Skeletal muscle tissue (tissue), 4 donors: ENCODE data around the gene AUTS2. TPM values are rescaled to one million over a fixed set of nuclear protein-coding genes. Genes with fewer than 3 reads are reported as not detected.
A peak's percentile ranks its signal among the peaks of the same experiment; 100 is the strongest.

Experiments used
- H3K27ac ChIP-seq: one replicate; pipeline ENCODE4 v1.7.0; 2013; ENCODE audit warnings: mild to moderate bottlenecking, low read depth, low read length, inconsistent platforms
- H3K27me3 ChIP-seq, 3 donors: one replicate each; pipeline ENCODE4 v1.7.0; 2013; ENCODE audit warnings: low read length in 3 of 3; ENCODE audit not compliant: control insufficient read depth in 3 of 3, insufficient read depth in 3 of 3
- H3K36me3 ChIP-seq, 3 donors: one replicate each; pipeline ENCODE4 v1.7.0; 2013; ENCODE audit warnings: low read length in 3 of 3; ENCODE audit not compliant: control insufficient read depth in 3 of 3, insufficient read depth in 3 of 3
- H3K4me1 ChIP-seq, 3 donors: one replicate each; pipeline ENCODE4 v1.7.0; 2013; ENCODE audit warnings: low read length in 3 of 3, mild to moderate bottlenecking in 3 of 3; ENCODE audit not compliant: control insufficient read depth in 3 of 3, insufficient read depth in 3 of 3
- H3K4me3 ChIP-seq, 3 donors: one replicate each; pipeline ENCODE4 v1.7.0; 2013; ENCODE audit warnings: low read length in 3 of 3
- H3K9ac ChIP-seq, 3 donors: one replicate each; pipeline ENCODE4 v1.7.0; 2013; ENCODE audit warnings: low read length in 3 of 3, mild to moderate bottlenecking in 3 of 3, moderate library complexity in 2 of 3, low read depth in 1 of 3
- H3K9me3 ChIP-seq, 3 donors: one replicate each; pipeline ENCODE4 v1.7.0; 2013; ENCODE audit warnings: low read length in 3 of 3; ENCODE audit not compliant: control insufficient read depth in 3 of 3
- total RNA-seq: library from RNA; depleted of rRNA; stranded (reverse); fragments of >200 nt; gene quantifications from one replicate; pipeline ENCODE4 v1.2.3, GENCODE V29; 2014
- donor health status: Osteomylitis.

AUTS2 gene
- total RNA-seq, 1 donor from 2014 or later = 43.3 TPM

GRCh38 chr7:70717553-70718329 lies 1119.5 kb downstream of the AUTS2 start:
- Histone ChIP-seq H3K27me3 (no peaks in the 10 kb centered on the region), H3K9ac (no peak overlapping the region), H3K4me1 (peaks cover 0 to 18% (median 5%) of the 10 kb centered on the region in 3 donors), H3K9me3 (no peaks in the 10 kb centered on the region), H3K27ac (no peak overlapping the region), H3K4me3 (no peak overlapping the region), H3K36me3 (no peaks in the 10 kb centered on the region)

GRCh38 chr7:70719125-70719524 lies 1120.8 kb downstream of the AUTS2 start:
- Histone ChIP-seq H3K27me3 (no peaks in the 10 kb centered on the region), H3K9ac (no peak overlapping the region), H3K9me3 (no peaks in the 10 kb centered on the region), H3K4me3 (no peak overlapping the region), H3K4me1 (peaks cover 0 to 13% (median 0%) of the 10 kb centered on the region in 3 donors), H3K36me3 (no peaks in the 10 kb centered on the region), H3K27ac (no peak overlapping the region)

- Histone ChIP-seq H3K4me3 (no peak overlapping the region), H3K9ac (no peak overlapping the region), H3K4me1 (peaks cover 0 to 13% (median under 1%) of the 10 kb centered on the region in 3 donors), H3K27me3 (no peaks in the 10 kb centered on the region), H3K36me3 (no peaks in the 10 kb centered on the region), H3K9me3 (no peaks in the 10 kb centered on the region), H3K27ac (no peak overlapping the region)
Measured at GRCh38 chr7:70720191-70720873, 1122.1 kb downstream of the AUTS2 start.

DNA sequence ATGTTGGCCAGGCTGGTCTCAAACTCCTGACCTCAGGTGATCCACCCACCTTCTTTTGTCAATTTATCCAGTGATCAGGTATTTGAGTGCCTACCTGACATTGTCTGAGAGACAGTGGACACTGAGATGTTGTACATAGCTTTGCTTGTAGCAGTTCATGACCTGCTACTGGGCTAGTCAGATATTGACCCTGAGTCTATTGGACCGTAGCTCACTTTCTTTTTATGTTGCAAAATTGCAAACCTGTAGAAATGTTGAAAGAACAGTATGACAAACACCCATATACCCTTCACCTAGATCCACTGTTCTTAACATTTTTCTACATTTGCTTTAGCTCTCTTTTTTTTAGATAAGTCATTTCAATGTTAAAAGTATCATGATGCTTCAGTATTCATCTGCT lies 1123.2 kb downstream of the AUTS2 start:
- Histone ChIP-seq H3K4me3 (no peak overlapping the region), H3K36me3 (no peaks in the 10 kb centered on the region), H3K27ac (no peak overlapping the region), H3K27me3 (no peaks in the 10 kb centered on the region), H3K9ac (no peak overlapping the region), H3K4me1 (peaks cover 0 to 17% (median 4%) of the 10 kb centered on the region in 3 donors), H3K9me3 (no peaks in the 10 kb centered on the region)

DNA sequence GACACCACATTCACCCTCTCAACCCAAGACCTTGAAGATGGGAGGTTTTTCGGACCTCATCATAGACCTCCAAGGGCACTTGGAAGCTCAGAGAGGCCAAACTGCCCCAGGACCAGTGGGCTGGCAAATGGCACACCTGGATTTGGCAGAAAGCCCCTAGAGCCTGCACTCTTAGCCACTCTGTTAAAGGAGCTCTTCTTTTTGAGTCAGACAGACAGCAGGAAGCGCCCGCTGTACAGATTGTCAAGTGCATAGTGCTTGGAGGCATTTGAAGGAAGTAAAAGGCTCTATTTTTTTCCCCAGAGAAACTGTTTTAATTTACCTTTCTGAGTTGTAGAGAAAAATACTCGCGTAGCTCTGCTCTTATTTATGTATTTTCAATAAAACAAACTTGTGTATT lies 1125.1 kb downstream of the AUTS2 start:
- Histone ChIP-seq H3K9ac (no peak overlapping the region), H3K4me3 (no peak overlapping the region), H3K27me3 (no peaks in the 10 kb centered on the region), H3K36me3 (no peaks in the 10 kb centered on the region), H3K4me1 (peaks cover 0 to 7% (median 4%) of the 10 kb centered on the region in 3 donors), H3K27ac (no peak overlapping the region), H3K9me3 (no peaks in the 10 kb centered on the region)

GRCh38 chr7:70725448-70725847 lies 1127.2 kb downstream of the AUTS2 start:
- Histone ChIP-seq H3K4me1 (peaks cover 0 to 4% (median 4%) of the 10 kb centered on the region in 3 donors), H3K4me3 (no peak overlapping the region), H3K27ac (no peak overlapping the region), H3K27me3 (no peaks in the 10 kb centered on the region), H3K36me3 (no peaks in the 10 kb centered on the region), H3K9me3 (no peaks in the 10 kb centered on the region), H3K9ac (no peak overlapping the region)

DNA sequence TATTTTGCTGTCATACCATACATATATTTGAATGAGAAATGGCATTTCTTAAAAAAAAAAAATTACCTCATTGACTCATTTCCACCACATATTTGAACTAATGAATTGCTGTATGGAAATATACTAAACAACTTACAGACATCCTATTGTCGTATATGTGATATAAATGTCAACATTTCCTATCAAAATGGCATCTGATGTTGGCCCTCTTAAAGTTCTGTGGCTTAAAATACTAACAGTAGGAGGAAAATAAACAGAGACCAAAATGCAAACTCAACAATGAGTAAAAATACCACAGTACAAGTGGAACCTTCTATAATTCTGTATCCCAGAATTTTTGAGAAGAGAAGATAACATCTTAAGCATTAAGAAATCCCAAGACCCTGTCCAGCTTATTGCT lies 1128.0 kb downstream of the AUTS2 start:
- Histone ChIP-seq H3K4me3 (no peak overlapping the region), H3K36me3 (no peaks in the 10 kb centered on the region), H3K27me3 (no peaks in the 10 kb centered on the region), H3K9me3 (no peaks in the 10 kb centered on the region), H3K4me1 (peaks cover 0 to 4% (median 4%) of the 10 kb centered on the region in 3 donors), H3K9ac (no peak overlapping the region), H3K27ac (no peak overlapping the region)

DNA sequence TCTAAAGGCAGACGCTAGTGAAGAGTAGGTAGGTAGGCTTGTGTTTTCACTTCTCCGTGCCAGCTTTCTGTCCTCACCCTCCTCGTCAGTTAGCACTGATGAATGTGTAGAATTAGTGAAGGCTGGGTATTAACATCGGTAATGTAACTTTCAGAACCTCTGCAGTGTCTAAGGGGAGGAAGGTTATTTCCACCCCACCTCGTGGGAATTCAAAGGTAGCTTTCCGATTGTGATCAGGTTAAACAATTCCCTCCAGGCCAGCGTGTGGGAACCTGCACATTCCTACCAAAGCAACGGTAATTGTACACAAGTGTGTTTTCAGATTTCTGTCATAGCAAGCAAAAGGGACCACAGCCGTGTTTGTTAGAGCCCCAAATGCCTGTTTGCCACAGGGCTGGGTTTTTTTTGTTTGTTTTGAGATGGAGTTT lies 1128.7 kb downstream of the AUTS2 start:
- Histone ChIP-seq H3K9ac (no peak overlapping the region), H3K27ac (no peak overlapping the region), H3K4me1 (peaks cover 0 to 4% (median 4%) of the 10 kb centered on the region in 3 donors), H3K9me3 (no peaks in the 10 kb centered on the region), H3K36me3 (no peaks in the 10 kb centered on the region), H3K27me3 (no peaks in the 10 kb centered on the region), H3K4me3 (no peak overlapping the region)

- Histone ChIP-seq H3K36me3 (no peaks in the 10 kb centered on the region), H3K9me3 (no peaks in the 10 kb centered on the region), H3K27ac (no peak overlapping the region), H3K9ac (no peak overlapping the region), H3K27me3 (no peaks in the 10 kb centered on the region), H3K4me3 (no peak overlapping the region), H3K4me1 (peaks cover 0 to 8% (median 4%) of the 10 kb centered on the region in 3 donors)
Measured at GRCh38 chr7:70727861-70728260, 1129.6 kb downstream of the AUTS2 start.

GRCh38 chr7:70728872-70729552 lies 1130.7 kb downstream of the AUTS2 start:
- Histone ChIP-seq H3K9ac (no peak overlapping the region), H3K36me3 (no peaks in the 10 kb centered on the region), H3K4me3 (peak overlapping the region in 1 of 3 donors; percentile 27), H3K27ac (no peak overlapping the region), H3K4me1 (peaks cover 0 to 8% (median 4%) of the 10 kb centered on the region in 3 donors), H3K9me3 (no peaks in the 10 kb centered on the region), H3K27me3 (no peaks in the 10 kb centered on the region)
